ENCODE data around the gene ST8SIA3. TPM values are rescaled to one million over a fixed set of nuclear protein-coding genes. Genes with fewer than 3 reads are reported as not detected.

Gene ST8SIA3
- polyA plus RNA-seq, 1 donor from 2014 or later, result 22.9 TPM

- Histone ChIP-seq H3K9me3 (ENCODE audit: low read length) (no peaks in the 10 kb centered on the region), H3K36me3 (ENCODE audit: insufficient read depth, low read length) (no peaks in the 10 kb centered on the region), H3K4me2 (ENCODE audit: low read length) (no peak overlapping the region), H3K27me3 (ENCODE audit: insufficient read depth, low read depth, low read length) (no peaks in the 10 kb centered on the region), H3K79me2 (replicated peaks; ENCODE audit: insufficient read depth, low read length) (no peaks in the 10 kb centered on the region), H4K20me1 (ENCODE audit: insufficient read depth) (no peaks in the 10 kb centered on the region), H3K9ac (ENCODE audit: low read length) (no peak overlapping the region), H3K27ac (ENCODE audit: low read length) (no peak overlapping the region), H2AFZ (ENCODE audit: low read depth, low read length) (no peak overlapping the region), H3K9me2 (ENCODE audit: insufficient read depth, low read length) (no peaks in the 10 kb centered on the region), H3K4me3 (ENCODE audit: low read length) (no peak overlapping the region), H3F3A (ENCODE audit: insufficient read depth, low read length, poor library complexity, severe bottlenecking) (no peaks in the 10 kb centered on the region)
- TF ChIP-seq POLR2AphosphoS5 (IDR thresholded peaks at IDR 0.05), result no peak
- no peak for TF ChIP-seq CTCF (IDR thresholded peaks at IDR 0.05; ENCODE audit: poor library complexity, severe bottlenecking)
- TF ChIP-seq EP300 (conservative IDR thresholded peaks at IDR 0.05; ENCODE audit: poor library complexity, severe bottlenecking), result no peak
- no peak for TF ChIP-seq RAD21 (conservative IDR thresholded peaks at IDR 0.05)
- TF ChIP-seq EZH2 (IDR thresholded peaks at IDR 0.05; ENCODE audit: borderline replicate concordance, insufficient read depth, low read length, poor library complexity, severe bottlenecking), result no peak
- no peak for TF ChIP-seq REST (IDR thresholded peaks at IDR 0.05; ENCODE audit: borderline replicate concordance)
- TF ChIP-seq MXI1 (conservative IDR thresholded peaks at IDR 0.05; ENCODE audit: poor library complexity, severe bottlenecking), result no peak
- TF ChIP-seq TAF1 (IDR thresholded peaks at IDR 0.05; ENCODE audit: low read depth), result no peak
- no peak for TF ChIP-seq SMC3 (conservative IDR thresholded peaks at IDR 0.05; ENCODE audit: poor library complexity)
These were observed 45.2 kb downstream of the ST8SIA3 start for GRCh38 chr18:57397440-57398132.

GRCh38 chr18:57404345-57404744 is 52.0 kb downstream of the ST8SIA3 start:
- no peaks in the 10 kb centered on the region for H3F3A ChIP-seq (ENCODE audit: insufficient read depth, low read length, poor library complexity, severe bottlenecking)
- no peak overlapping the region for H3K4me3 ChIP-seq (ENCODE audit: low read length)
- no peaks in the 10 kb centered on the region for H4K20me1 ChIP-seq (ENCODE audit: insufficient read depth)
- H3K9me3 ChIP-seq (ENCODE audit: low read length), result no peaks in the 10 kb centered on the region
- no peak overlapping the region for H3K9ac ChIP-seq (ENCODE audit: low read length)
- no peaks in the 10 kb centered on the region for H3K9me2 ChIP-seq (ENCODE audit: insufficient read depth, low read length)
- TF ChIP-seq POLR2AphosphoS5 (IDR thresholded peaks at IDR 0.05) (no peak), CTCF (IDR thresholded peaks at IDR 0.05; ENCODE audit: poor library complexity, severe bottlenecking) (no peak), TAF1 (IDR thresholded peaks at IDR 0.05; ENCODE audit: low read depth) (no peak), EP300 (conservative IDR thresholded peaks at IDR 0.05; ENCODE audit: poor library complexity, severe bottlenecking) (no peak)
- no peak overlapping the region for H3K4me2 ChIP-seq (ENCODE audit: low read length)
- H2AFZ ChIP-seq (ENCODE audit: low read depth, low read length), result no peak overlapping the region
- H3K79me2 ChIP-seq (replicated peaks; ENCODE audit: insufficient read depth, low read length), result no peaks in the 10 kb centered on the region
- no peaks in the 10 kb centered on the region for H3K27me3 ChIP-seq (ENCODE audit: insufficient read depth, low read depth, low read length)
- no peaks in the 10 kb centered on the region for H3K36me3 ChIP-seq (ENCODE audit: insufficient read depth, low read length)
- H3K27ac ChIP-seq (ENCODE audit: low read length), result no peak overlapping the region
